Measurements from ENCODE around the gene INPP5D.
"Not testable (repeated sequence)": the region's sequence is repeated elsewhere in the genome, so short reads cannot be mapped to it uniquely, and the experiment has no call there.

Gene INPP5D

DNA sequence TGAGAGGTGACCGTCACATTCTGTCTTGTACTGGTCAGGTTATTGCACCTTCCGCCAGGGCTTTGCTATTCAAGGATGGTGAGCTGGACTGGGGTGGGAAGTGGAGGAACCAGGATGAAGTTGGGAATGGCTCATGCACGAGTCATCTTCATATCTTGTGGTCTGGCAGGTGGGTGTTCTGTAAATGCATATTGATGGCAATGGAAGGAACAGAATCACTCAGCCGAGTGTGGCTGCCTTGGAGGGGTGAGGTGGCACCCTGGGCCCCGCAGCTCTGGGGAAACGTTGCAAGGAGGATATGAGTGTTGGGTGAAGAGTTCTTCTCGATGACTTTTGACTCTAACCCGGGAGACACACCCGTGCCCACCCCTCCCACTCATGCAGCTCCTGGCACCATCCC lies 26.5 kb upstream of the INPP5D start:
- no peak for DNase-seq

DNA sequence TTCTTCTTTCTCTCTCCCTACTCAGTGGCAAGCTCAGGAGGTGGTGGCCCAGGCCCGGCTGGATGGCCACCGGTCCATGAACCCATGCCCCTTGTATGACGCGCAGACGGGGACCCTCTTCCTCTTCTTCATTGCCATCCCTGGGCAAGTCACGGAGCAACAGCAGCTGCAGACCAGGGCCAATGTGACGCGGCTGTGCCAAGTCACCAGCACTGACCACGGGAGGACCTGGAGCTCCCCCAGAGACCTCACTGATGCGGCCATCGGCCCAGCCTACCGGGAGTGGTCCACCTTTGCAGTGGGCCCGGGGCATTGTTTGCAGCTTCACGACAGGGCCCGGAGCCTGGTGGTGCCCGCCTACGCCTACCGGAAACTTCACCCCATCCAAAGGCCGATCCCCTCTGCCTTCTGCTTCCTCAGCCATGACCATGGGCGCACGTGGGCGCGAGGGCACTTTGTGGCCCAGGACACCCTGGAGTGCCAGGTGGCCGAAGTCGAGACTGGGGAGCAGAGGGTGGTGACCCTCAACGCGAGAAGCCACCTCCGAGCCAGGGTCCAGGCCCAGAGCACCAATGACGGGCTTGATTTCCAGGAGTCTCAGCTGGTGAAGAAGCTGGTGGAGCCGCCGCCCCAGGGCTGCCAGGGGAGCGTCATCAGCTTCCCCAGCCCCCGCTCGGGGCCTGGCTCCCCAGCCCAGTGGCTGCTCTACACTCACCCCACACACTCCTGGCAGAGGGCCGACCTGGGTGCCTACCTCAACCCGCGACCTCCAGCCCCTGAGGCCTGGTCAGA lies 25.9 kb upstream of the INPP5D start:
- no peak for DNase-seq

DNA sequence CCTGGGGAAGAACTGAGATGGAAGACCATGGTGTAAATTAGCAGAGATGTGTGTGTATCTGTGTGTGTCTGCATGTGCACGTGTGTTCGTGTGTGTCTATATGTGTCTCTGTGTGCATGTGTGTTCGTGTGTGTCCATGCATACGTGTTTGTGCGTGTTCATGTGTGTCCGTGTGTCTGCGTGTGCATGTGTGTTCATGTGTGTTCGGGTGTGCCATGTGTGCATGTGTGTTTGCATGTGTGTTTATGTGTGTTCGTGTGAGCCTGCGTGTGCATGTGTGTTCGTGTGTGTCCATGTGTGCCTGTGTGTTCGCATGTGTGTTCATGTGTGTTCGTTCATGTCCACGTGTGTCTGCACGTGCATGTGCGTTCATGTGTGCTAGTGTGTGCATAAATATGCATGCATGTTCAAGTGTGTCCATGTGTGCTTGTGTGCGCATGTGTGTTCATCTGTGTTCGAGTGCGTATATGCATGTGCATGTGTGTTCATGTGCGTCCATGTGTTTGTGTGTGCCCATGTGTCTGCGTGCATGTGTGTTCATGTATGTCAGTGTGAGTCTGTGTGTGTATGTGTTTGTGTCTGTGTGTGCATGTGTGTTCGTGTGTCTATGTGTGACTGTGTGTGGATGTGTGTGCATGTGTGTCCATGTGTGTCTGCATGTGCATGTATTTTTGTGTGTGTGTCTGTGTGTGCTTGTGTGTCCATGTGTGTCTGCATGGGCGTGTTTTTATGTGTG lies 24.5 kb upstream of the INPP5D start:
- DNase-seq = no peak

DNA sequence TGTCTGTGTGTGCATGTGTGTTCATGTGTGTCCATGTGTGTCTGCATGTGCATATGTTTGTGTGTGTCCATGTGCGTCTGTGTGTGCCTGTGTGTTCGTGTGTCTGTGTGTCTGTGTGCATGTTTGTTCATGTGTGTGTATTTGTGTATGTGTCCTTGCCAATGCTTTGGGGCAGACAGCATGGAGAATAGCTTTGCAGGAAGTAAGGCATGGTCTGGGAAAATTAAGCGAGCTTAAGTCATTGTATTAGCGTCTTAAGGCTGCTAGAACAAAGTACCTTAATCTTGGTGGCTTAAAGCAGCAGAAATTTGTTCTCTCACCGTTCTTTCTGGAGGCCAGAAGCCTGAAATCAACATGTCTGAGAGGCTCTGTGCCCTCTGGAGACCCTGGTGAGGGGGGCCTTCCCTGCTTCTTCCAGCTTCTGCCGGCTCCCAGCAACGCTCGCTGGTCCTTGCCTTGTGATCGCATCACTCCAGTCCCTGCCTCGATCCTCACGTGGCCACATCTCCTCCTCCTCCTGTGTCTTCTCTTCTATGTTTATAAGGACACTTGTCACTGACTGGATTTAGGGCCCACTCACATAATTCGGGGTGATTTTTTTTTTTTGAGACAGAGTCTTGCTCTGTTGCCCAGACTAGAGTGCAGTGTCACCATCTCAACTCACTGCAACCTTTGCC lies 23.8 kb upstream of the INPP5D start:
- DNase-seq = no peak

DNA sequence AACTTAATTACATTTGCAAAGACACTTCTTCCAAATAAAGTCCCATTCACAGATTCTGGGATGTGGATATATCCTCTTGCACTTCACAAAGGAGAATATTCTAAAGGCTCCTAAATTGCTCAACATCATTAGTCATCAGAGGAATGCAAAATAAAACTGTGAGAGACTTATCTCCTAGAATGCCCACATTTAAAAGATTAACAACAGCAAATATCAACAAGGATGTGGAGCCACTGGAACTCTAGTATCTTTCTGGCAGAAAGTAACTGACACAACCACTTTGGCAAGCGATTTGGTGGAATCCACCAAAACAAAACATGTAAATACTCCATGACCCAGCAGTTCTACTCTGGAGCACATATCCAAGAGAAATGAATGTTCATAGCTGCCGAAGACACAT lies 23.1 kb upstream of the INPP5D start:
- DNase-seq = no peak

DNA sequence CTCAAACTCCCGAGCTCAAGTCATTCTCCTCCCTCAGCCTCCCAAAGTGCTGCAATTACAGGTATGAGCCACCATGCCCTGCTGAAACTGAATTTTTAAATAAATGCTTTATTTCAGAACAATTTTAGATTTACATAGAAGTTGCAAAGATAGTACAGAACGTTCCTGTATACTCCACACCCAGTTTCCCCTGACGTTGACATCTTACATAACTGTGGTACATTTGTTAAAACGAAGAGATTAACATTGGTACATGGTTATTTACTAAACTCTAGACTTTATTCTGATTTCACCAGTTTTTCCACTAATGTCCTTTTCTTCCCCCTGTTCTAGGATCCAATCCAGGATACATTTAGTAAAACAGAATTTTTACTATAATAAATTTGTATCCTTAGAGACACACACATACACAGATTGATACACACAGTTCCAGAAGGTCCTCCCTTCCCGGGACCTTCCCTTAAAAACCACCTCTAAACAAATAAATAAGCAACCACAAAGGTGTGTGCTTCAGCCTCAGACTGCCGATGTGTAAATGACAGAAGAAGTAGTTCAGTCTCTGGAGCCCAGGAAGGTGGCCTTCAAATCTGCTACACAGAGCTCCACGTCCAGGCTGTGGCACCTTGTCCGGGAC lies 20.8 kb upstream of the INPP5D start:
- no peak for DNase-seq

DNA sequence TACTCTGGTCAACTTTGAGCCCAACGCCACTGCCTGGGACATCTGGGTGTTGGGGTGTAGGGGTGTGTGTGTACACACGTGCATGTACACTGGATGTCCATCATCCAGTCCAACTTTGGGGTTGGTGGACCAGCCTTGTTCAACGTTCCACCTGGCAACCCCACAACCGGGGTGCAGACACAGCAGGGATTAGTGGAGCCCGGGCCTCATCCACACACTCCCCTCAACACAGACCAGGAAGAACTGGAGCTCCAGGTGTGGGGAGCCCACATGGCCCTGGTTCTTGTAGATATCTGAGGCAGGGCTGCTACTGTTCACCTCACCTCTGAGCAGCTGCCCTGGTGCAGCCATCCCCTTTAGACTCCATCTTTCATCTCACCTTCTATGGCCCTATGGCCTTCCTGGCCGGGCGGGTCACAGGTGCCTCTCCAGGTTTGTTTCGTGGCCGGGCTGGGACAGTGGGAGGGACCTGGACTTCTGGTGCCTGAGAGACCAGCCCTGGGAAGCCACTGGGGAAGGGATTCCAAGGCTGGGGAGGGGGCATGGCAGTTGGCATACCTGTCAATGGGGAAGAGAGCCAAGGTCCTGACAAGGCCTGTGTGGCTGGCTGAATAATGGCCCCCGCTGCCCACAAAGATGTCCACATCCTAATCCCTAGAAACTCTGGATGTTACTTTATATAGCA lies 20.2 kb upstream of the INPP5D start:
- no peak for DNase-seq

DNA sequence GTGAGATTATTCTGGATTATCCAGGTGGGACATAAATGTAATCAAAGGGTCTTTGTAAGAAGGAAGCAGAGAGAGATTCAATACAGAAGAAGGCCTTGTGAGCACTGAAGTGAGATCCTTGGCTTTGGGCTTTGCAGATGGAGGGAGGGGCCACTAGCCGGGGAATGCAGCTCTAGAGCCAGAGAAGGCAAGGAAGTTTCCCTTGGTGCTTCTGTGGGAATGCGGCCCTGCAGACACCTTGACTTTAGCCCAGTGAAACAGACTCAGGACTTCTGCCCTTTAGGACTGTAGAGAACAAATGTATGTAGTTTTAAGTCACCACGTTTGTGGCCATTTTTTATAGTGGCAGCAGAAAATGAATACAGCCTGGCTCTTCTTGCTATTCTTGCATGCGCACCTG lies 19.6 kb upstream of the INPP5D start:
- DNase-seq = no peak

DNA sequence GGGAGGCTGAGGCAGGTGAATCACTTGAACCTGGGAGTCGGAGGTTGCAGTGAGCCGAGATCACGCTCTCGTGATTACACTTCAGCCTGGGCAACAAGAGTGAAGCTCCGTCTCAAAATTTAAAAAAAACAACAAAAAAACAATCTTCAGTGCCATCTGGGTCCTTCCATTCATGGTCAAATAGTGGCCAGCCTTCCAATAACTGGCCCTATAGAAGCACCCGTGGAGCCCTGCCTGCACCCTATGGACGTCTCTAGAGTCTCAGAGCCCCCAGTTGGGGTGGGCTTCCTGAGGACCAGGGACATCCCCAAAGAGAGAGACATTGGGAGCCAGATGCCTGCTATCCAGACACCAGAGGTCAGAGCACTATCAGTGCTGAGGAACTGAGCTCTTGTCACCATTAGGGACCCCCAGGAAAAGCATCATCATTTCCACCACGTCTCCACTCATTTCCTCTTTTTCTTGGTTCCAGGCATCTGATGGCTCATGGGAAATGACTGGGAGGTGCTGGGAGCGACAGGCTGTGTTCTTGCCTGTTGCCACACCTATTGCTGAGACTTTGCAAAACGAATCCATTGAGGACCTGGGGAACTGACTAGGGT lies 18.3 kb upstream of the INPP5D start:
- no peak for DNase-seq

DNA sequence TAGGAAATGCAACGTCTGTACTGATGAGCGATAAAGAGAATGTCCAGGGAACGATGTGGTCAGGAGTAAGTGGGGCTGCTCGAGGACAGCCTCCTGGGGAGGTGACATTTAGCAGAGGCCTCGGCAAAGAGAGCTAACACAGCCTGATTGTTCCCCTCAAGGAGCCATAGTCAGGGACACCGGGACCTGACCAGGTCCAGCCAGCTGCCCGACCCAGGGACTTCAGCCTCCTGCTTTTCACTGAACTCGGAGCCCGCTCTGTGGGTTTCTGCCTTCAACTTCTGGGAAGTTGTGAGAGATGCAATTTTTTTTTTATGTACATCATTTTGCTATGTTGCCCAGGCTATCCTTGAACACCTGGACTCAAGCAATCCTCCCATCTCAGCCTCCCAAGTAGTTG lies 17.6 kb upstream of the INPP5D start:
- DNase-seq = no peak

DNA sequence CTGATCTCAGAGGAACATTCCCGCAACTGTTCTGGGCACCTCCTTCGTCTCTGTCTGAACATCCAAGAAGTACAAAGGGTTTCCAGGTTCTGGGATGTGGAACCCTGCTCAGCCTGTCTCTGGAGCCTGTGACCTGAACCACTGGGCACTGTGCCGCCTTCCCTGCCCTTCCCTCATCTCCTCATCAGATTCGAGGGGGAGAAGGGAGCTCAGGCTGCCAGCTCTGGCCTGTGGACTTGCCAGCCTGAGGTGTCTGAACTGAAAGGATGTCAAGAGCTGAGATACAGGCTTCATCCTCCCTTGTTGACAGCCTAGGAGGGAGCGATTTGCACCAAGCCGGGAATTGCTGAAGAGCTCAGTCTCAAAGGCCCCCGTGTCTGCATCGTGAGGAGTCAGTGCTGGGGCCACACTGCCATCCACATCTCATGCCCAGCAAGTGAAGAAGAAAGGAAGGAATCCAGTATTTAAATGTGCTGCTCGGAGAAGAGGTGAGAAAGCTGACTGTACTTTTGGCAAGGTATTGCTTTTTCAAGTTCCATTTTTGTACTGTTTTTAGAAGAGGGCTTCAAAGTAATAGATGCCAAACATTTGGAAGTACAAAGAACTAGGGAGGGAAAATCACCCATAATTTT lies 15.1 kb upstream of the INPP5D start:
- DNase-seq = no peak

DNA sequence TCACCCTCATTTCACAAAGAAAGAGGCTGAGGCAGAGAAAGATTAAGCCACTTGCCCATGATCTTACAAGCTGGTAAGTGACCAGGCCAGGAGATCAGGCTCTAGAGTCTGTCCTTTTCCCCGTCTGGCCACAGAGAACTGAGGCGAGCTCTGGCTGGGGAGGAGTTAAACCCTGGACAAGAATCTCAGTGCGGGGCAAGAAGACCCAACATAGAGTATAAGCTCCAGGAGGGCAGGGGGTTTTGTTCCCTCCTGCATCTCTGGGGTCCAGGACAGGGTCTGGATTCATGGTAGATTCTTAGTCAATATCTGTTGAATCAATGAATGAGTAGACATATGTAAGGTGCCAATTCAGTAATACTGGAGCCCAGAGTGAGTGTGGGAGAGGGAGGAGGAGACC lies 12.9 kb upstream of the INPP5D start:
- no peak for DNase-seq

DNA sequence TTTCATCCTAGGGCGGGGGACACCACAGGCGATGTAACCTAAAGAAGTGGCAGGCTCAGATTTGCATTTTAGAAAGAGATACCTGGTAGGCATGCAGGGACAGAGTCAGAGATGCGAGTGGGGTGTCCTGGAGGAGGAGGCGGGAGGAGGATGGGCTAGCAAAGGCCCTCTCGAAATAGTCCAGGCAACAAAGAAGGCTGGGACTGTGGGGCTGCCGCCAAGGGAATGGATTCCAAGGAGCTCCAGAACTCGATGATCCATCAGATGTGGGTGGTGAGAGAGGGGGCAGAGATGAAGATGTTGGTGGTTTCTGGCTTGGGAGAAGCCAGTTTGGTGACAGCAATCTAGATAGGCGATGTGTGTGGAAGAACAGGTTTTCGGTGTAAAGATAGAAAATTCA lies 12.5 kb upstream of the INPP5D start:
- DNase-seq = no peak

DNA sequence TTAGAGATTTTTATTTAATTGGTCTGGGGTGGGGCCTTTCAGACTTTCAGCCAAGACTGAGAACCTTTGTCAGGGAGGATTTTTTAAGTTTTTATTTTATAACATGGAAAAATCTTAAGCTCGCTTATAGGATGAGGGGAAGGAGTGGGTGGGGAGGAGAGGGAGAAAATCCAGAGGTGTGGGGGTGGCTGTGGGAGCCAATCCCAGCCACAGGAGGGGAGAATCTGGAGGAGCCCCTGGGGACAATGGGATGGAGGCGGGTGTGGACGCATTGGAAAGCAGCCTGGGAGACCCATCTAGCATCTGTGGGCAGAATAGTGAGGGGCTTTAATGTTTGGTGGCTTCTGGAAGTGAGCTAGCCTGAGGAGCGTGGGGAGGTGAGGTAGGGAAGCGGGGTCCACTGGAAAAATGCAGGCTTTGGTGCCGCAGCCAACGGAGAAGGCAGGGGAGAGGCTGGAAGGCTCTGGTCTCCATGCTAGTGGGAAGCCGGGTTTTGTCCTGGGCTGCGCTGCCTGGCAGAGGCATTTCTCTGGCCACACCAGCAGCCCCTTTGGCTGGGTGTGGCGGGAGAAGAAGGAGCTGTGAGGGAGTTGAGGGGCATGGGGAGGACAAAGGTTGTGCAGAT lies 11.5 kb upstream of the INPP5D start:
- DNase-seq = no peak

DNA sequence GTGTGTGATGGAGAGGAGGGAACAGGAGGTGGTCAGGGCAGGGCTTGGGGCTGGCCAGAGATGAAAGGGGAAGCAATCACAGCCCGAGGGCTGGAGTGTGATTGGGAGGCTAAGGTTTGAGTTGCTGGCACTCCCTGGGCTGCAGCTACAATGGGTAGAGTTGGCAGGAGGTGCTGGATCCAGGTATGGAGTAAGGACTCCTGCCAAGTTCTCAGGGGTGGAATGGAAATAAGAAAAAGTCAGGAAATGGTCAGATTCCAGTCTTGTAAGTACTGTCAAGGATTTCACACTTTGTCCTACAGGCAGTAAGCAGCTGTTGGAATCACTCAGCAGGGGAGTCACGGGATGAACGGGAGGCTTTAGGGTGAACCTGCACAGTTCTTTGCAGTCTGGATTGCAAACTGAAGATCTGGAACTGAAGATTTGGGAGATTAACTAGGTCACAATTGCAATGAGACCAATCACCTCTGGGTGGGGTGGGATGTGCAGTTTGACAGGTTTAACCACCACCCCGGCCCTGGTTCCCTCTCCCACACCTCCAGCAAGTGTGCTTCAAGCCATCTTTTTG lies 10.9 kb upstream of the INPP5D start:
- no peak for DNase-seq

DNA sequence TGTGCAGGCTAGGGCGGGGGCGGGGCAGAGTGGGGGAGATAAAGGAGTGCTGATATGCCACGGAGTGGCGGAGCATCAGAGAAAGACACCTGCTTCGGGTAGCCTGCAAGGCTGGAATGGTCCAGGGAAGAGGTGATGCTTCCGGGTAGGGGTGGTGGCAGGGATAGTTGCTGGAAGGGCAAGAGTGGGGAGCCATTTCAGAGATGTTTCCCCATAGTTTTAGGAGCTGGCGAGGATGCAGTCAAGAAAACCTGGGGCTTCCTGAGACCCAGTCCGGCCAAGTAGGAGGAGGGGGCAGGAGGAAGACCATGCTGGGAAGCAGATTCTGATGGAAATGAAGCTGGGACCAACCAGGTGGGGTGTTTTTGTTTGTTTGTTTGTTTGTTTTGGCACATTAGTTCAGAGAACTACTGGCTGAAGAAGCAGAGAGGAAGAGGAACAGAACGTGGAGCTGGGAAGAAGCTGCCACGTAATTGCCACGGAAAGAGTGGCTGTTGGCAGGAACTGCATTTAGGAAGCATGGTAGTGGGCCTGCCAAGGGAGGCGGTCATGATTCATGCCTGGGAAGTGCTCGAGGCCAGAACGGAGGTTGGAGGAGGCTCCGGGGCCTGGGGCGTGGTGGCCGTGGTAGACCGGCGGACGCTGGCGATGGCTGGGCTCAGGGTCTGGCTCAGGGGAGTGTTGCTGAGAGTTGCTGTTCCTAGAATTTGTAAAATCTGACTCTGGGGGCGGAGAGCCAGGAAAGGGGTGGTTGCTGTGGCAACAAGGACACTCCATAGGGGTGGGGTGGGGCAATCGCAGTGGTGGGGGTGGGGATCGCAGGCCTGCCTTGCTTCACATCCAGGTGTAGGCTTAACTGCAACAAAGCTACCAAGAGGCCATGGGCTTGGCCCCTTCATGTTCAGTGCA lies 8.6 kb upstream of the INPP5D start:
- DNase-seq = no peak

DNA sequence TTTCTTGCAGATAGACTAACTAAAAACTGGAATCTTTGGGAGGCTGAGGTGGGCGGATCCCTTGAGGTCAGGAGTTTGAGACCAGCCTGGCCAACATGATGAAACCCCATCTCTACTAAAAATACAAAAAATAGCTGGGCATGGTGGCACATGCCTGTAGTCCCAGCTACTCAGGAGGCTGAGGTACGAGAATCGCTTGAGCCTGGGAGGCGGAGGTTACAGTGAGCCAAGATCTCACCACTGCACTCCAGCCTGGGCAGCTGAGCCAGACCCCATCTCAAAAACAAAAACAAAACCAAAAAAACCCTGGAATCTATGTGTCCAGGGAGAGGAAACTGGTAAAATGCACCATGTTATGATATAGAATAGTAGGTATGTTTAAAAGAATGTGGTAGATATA lies 7.6 kb upstream of the INPP5D start:
- not testable (repeated sequence) for DNase-seq

DNA sequence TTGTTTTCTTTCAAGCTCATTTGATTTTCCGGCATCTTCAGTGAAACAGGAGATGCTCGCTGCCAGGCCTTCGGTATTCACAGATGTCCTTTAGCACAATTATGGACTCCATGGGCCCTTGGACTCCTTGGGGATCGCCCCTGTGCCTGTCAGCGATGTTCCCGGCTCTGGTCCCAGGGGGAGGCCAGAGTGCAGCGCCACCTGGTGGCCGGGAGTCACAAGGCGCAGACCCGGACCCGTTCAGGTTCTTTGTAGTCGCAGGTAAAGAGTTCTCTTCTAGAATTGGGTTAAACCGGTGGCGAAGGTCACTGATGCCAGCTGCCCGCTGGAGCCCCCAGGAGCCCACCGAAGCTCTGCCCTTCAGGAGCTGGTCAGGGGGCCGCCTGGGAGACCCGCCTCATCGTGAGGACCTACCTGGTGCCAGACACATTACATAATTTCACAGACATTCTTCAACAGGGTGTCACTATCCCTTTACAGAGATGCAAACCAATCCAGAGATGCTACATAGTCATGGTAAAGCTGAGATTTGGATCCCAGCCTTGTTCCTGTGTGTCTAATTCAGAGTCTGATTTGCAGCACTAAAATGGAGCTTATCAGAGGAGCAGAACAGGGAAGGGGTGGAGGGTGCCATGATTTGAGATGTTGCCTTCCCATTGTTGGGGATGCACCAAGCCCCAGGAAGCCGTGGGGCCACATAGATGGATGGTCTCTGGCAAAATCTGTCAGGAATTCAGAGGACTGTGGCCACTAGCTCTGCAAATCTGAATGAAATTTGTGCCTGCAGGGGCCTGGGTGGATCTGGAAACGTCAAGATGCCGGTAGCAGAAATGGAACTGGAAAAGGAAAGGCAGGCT lies 6.0 kb upstream of the INPP5D start:
- DNase-seq = peak; percentile 36

DNA sequence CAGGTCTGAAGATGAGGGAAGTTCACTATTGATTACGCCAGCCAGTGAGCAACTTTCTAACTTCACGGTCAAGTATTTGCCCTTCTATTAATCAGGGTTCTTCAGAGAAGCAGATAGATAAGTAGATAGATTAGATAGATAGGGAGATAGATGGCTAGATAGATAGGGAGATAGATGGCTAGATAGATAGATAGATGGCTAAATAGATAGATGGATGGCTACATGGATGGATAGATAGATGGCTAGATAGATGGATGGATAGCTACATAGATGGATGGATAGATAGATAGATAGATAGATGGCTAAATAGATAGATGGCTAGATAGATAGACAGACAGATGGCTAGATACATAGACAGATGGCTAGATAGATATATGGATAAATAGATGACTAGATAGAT lies 4.8 kb upstream of the INPP5D start:
- DNase-seq = no peak

All from GDM1 (cell line).